ENCODE measurements around the gene GSK3B.
A peak's percentile ranks its signal among the peaks of the same experiment; 100 is the strongest.

GSK3B gene

DNA sequence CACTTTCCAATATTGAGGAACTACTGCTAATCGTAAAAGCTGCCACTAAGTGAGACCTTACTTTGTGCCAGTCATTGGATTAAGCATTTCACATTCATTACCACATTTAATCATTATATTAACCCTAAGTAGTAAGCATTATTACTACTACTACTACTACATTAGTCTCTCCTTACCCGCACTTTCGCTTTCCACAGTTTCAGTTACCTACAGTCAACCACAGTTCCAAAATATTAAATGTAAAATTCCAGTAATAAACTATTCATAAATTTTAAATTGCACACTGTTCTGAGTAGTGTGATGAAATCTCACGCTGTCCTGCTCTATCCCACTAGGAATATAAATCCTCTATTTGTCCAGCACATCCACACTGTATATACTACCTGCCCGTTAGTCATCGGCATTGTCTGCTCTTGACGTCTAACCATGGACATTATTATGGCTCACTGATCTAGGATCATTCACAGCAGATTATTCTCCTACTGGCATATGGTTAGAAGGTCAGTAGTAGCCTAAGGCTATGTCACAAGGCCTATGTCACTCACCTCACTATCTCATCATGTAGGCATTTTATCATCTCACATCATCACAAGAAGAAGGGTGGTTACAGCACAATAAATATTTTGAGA is 121.1 kb downstream of the GSK3B start:
- ATAC-seq, result no peak
- TF ChIP-seq, protein P1, sequence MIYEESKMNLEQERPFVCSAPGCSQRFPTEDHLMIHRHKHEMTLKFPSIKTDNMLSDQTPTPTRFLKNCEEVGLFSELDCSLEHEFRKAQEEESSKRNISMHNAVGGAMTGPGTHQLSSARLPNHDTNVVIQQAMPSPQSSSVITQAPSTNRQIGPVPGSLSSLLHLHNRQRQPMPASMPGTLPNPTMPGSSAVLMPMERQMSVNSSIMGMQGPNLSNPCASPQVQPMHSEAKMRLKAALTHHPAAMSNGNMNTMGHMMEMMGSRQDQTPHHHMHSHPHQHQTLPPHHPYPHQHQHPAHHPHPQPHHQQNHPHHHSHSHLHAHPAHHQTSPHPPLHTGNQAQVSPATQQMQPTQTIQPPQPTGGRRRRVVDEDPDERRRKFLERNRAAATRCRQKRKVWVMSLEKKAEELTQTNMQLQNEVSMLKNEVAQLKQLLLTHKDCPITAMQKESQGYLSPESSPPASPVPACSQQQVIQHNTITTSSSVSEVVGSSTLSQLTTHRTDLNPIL (CRISPR knock-in tag; IDR thresholded peaks at IDR 0.05; ENCODE audit: low read depth), result no peak

DNA sequence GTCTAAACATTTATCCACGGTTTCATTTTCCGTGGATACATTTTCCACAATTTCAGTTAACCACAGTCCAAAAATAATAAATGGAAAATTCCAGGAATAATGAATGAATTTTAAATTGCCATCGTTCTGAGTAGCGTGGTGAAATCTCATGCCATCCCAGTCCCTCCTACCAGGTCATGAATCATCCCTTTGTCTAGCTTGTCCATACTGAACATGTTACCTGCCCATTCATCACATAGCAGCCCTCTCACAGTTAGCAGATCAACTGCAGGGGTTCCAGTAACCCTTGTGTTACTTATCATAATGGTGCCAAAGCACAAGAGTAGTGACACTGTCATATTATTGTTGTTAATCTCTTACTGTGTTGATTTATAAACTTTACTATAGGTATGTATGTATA is 124.5 kb downstream of the GSK3B start:
- ATAC-seq, result no peak
- no peak for TF ChIP-seq SNAI2 (CRISPR knock-in tag; IDR thresholded peaks at IDR 0.05)
- no peak for TF ChIP-seq ZFP3 (CRISPR knock-in tag; IDR thresholded peaks at IDR 0.05)
- no peak for TF ChIP-seq ZNF70 (CRISPR knock-in tag; IDR thresholded peaks at IDR 0.05)
- TF ChIP-seq, protein P2, sequence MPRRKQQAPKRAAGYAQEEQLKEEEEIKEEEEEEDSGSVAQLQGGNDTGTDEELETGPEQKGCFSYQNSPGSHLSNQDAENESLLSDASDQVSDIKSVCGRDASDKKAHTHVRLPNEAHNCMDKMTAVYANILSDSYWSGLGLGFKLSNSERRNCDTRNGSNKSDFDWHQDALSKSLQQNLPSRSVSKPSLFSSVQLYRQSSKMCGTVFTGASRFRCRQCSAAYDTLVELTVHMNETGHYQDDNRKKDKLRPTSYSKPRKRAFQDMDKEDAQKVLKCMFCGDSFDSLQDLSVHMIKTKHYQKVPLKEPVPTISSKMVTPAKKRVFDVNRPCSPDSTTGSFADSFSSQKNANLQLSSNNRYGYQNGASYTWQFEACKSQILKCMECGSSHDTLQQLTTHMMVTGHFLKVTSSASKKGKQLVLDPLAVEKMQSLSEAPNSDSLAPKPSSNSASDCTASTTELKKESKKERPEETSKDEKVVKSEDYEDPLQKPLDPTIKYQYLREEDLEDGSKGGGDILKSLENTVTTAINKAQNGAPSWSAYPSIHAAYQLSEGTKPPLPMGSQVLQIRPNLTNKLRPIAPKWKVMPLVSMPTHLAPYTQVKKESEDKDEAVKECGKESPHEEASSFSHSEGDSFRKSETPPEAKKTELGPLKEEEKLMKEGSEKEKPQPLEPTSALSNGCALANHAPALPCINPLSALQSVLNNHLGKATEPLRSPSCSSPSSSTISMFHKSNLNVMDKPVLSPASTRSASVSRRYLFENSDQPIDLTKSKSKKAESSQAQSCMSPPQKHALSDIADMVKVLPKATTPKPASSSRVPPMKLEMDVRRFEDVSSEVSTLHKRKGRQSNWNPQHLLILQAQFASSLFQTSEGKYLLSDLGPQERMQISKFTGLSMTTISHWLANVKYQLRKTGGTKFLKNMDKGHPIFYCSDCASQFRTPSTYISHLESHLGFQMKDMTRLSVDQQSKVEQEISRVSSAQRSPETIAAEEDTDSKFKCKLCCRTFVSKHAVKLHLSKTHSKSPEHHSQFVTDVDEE (CRISPR knock-in tag; IDR thresholded peaks at IDR 0.05), result no peak
- no peak for TF ChIP-seq ZC3H10 (CRISPR knock-in tag; IDR thresholded peaks at IDR 0.05)
- no peak for TF ChIP-seq ZFP30 (CRISPR knock-in tag; IDR thresholded peaks at IDR 0.05)
- TF ChIP-seq ZNF565 (CRISPR knock-in tag; conservative IDR thresholded peaks at IDR 0.05; ENCODE audit: low read depth), result no peak
- no peak for TF ChIP-seq CSDC2 (CRISPR knock-in tag; IDR thresholded peaks at IDR 0.05)
- TF ChIP-seq, protein P1 (CRISPR knock-in tag; IDR thresholded peaks at IDR 0.05; ENCODE audit: low read depth), result no peak
- no peak for TF ChIP-seq TOX (CRISPR knock-in tag; IDR thresholded peaks at IDR 0.05; ENCODE audit: borderline replicate concordance)
- TF ChIP-seq ARNTL (CRISPR knock-in tag; IDR thresholded peaks at IDR 0.05; ENCODE audit: borderline replicate concordance, low read depth), result no peak

DNA sequence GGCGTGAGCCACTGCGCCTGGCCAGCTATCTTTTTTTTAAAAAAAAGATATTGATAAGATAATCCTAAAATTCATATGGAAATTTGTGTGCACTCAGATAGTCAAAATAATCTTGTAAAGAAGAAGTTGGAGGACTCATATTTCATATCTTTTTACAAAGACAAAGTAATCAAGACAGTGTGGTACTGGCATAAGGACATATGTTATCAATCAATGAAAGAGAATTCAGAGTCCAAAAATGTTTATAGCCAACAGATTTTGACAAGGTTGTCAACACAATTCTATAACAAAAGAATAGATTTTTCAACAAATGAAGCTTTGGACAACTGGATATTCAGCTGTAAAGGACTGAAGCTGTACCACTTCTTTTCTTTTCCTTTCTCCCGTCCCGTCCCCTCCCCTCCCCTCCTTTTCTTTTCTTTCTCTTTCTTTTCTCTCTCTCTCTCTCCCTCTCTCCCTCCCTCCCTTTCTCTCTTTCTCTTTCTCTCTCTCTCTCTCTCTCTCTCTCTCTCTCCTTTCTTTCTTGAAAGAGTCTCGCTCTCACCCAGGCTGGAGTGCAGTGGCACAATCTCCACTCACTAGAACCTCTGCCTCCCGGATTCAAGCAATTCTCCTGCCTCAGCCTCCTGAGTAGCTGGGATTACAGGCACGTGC is 126.8 kb downstream of the GSK3B start:
- TF ChIP-seq ISL1 (CRISPR knock-in tag; IDR thresholded peaks at IDR 0.05) (no peak), ZNF70 (CRISPR knock-in tag; IDR thresholded peaks at IDR 0.05) (no peak), BACH2 (CRISPR knock-in tag; IDR thresholded peaks at IDR 0.05; ENCODE audit: borderline replicate concordance) (no peak), ZNF565 (CRISPR knock-in tag; conservative IDR thresholded peaks at IDR 0.05; ENCODE audit: low read depth) (no peak), RARB (CRISPR knock-in tag; IDR thresholded peaks at IDR 0.05) (no peak), ARNTL (CRISPR knock-in tag; IDR thresholded peaks at IDR 0.05; ENCODE audit: borderline replicate concordance, low read depth) (no peak), CSDC2 (CRISPR knock-in tag; IDR thresholded peaks at IDR 0.05) (no peak), ZFP30 (CRISPR knock-in tag; IDR thresholded peaks at IDR 0.05) (no peak), PPARA (CRISPR knock-in tag; IDR thresholded peaks at IDR 0.05; ENCODE audit: borderline replicate concordance) (no peak), ZC3H10 (CRISPR knock-in tag; IDR thresholded peaks at IDR 0.05) (no peak), OSR1 (CRISPR knock-in tag; IDR thresholded peaks at IDR 0.05) (no peak), ZNF8 (CRISPR knock-in tag; IDR thresholded peaks at IDR 0.05) (no peak), TOX (CRISPR knock-in tag; IDR thresholded peaks at IDR 0.05; ENCODE audit: borderline replicate concordance) (no peak)
- TF ChIP-seq, protein P3, sequence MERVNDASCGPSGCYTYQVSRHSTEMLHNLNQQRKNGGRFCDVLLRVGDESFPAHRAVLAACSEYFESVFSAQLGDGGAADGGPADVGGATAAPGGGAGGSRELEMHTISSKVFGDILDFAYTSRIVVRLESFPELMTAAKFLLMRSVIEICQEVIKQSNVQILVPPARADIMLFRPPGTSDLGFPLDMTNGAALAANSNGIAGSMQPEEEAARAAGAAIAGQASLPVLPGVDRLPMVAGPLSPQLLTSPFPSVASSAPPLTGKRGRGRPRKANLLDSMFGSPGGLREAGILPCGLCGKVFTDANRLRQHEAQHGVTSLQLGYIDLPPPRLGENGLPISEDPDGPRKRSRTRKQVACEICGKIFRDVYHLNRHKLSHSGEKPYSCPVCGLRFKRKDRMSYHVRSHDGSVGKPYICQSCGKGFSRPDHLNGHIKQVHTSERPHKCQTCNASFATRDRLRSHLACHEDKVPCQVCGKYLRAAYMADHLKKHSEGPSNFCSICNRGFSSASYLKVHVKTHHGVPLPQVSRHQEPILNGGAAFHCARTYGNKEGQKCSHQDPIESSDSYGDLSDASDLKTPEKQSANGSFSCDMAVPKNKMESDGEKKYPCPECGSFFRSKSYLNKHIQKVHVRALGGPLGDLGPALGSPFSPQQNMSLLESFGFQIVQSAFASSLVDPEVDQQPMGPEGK (CRISPR knock-in tag; IDR thresholded peaks at IDR 0.05; ENCODE audit: borderline replicate concordance), result no peak
- TF ChIP-seq, protein P1 (CRISPR knock-in tag; IDR thresholded peaks at IDR 0.05; ENCODE audit: low read depth), result no peak
- TF ChIP-seq, protein P2 (CRISPR knock-in tag; IDR thresholded peaks at IDR 0.05), result no peak
- peak; percentile 68 for ATAC-seq
